K562 (cell line): ENCODE data around the gene APBB2. TPM values are rescaled to one million over a fixed set of nuclear protein-coding genes. Genes with fewer than 3 reads are reported as not detected.

Experiments
- ATAC-seq: fragments of 200-7000 bp; cut with Tn5 transposase; 3 replicates; pipeline ENCODE4 v1.9.1; 2020; ENCODE audit warnings: moderate library complexity
- BruUV-seq: library from RNA; stranded (reverse); fragments of 400-500 nt; replicated peaks from 2 replicates; lab custom pipeline; 2021; lab: Mats Ljungman, UMichigan
- CTCF ChIA-PET: fragments of 300-600 bp; formaldehyde crosslinking; extraction: SDS; loops from one replicate; lab custom pipeline; 2021; ENCODE audit warnings: low intra/inter-chr PET ratio; lab: Yijun Ruan, JAX
- POLR2A ChIA-PET: fragments of 300-600, 350-650 bp; sonication (Branson Sonifier 250); formaldehyde crosslinking; extraction: SDS; loops from one replicate; lab custom pipeline; 2021; ENCODE audit warnings: antibody characterized with exemption, inconsistent platforms; lab: Yijun Ruan, JAX
- DNase-seq, 4 experiments: peaks; one replicate each; pipeline versions ENCODE4 v3.0.0 to v3.0.0-alpha.2; 2011 to 2018; ENCODE audit warnings: low spot score in 3 of 4, mixed read lengths in 3 of 4; ENCODE audit errors: extremely low read depth in 1 of 4
- FAIRE-seq: peaks from 2 replicates; lab custom pipeline; 2011; peaks lifted over from hg19 to GRCh38; lab: Jason Lieb, UNC
- H2AFZ ChIP-seq: 2 replicates; pipeline ENCODE4 v1.6.0; 2011; ENCODE audit warnings: low read depth, low read length, control low read depth, inconsistent platforms
- H3K27ac ChIP-seq: fragments of 200-600 bp; 3 replicates; pipeline ENCODE4 v1.8.0; 2011; ENCODE audit warnings: low read depth, mild to moderate bottlenecking, control low read depth, inconsistent platforms, low read length, moderate library complexity, mixed read lengths; ENCODE audit errors: extremely low read depth
- H3K27me3 ChIP-seq, 2 experiments: fragments of 300-600 bp in 1 of 2; 2 replicates in 1 of 2; 3 replicates in 1 of 2; pipeline versions ENCODE4 v1.6.0 to v1.8.0; 2011; ENCODE audit warnings: inconsistent platforms in 2 of 2, low read length in 2 of 2, mild to moderate bottlenecking in 1 of 2, mixed read lengths in 1 of 2, moderate library complexity in 1 of 2; ENCODE audit not compliant: control insufficient read depth in 2 of 2, insufficient read depth in 2 of 2
- H3K36me3 ChIP-seq: fragments of 300-600 bp; 3 replicates; pipeline ENCODE4 v1.8.0; 2011; ENCODE audit warnings: mild to moderate bottlenecking, low read length, inconsistent platforms; ENCODE audit not compliant: control insufficient read depth, insufficient read depth
- H3K4me1 ChIP-seq, 2 experiments: fragments of 200-600 bp in 1 of 2; replicated peaks in 1 of 2; 2 replicates in 1 of 2; 3 replicates in 1 of 2; pipeline versions ENCODE4 v1.5.1 to v1.8.0; 2011; ENCODE audit warnings: inconsistent platforms in 2 of 2, low read length in 2 of 2, mild to moderate bottlenecking in 1 of 2, mixed read lengths in 1 of 2, moderate library complexity in 1 of 2; ENCODE audit not compliant: control insufficient read depth in 2 of 2, insufficient read depth in 2 of 2
- H3K4me2 ChIP-seq: 2 replicates; pipeline ENCODE4 v1.6.1; 2011; ENCODE audit warnings: low read length, control low read depth, inconsistent platforms, mixed read lengths; ENCODE audit not compliant: insufficient read depth
- H3K4me3 ChIP-seq: fragments of 200-600 bp; sonication (generic), shearing (Covaris generic); 2 replicates; pipeline ENCODE4 v1.5.1; 2016; ENCODE audit warnings: control low read depth, inconsistent platforms
- H3K79me2 ChIP-seq: fragments of 200-600 bp; 3 replicates; pipeline ENCODE4 v1.8.0; 2011; ENCODE audit warnings: low read length, inconsistent platforms; ENCODE audit not compliant: control insufficient read depth, insufficient read depth
- H3K9ac ChIP-seq, 2 experiments: 2 replicates each; pipeline versions ENCODE4 v1.6.0 to v1.6.1; 2011; ENCODE audit warnings: low read depth in 2 of 2, low read length in 2 of 2, control low read depth in 1 of 2, inconsistent platforms in 1 of 2, mild to moderate bottlenecking in 1 of 2, mixed read lengths in 1 of 2; ENCODE audit not compliant: insufficient read depth in 1 of 2
- H3K9me1 ChIP-seq: one replicate; pipeline ENCODE4 v1.6.0; 2011; ENCODE audit warnings: inconsistent platforms, mild to moderate bottlenecking, low read length, moderate library complexity; ENCODE audit not compliant: control insufficient read depth, insufficient read depth
- H3K9me3 ChIP-seq: replicated peaks from 2 replicates; pipeline ENCODE4 v1.5.1; 2011; ENCODE audit warnings: low read depth, low read length, inconsistent platforms; ENCODE audit not compliant: control insufficient read depth, insufficient read depth
- H4K20me1 ChIP-seq: replicated peaks from 2 replicates; pipeline ENCODE4 v1.6.1; 2011; ENCODE audit warnings: low read length, inconsistent platforms, mixed read lengths; ENCODE audit not compliant: control insufficient read depth, insufficient read depth
- CTBP1 ChIP-seq: fragments of 450-650 bp; IDR thresholded peaks from 2 replicates; pipeline ENCODE4 v1.6.1; 2016; ENCODE audit warnings: borderline replicate concordance
- FOS ChIP-seq: IDR thresholded peaks from 3 replicates; pipeline ENCODE4 v1.6.1; 2011; ENCODE audit not compliant: insufficient read length; ENCODE audit errors: extremely low read depth
- GTF2A2 ChIP-seq: IDR thresholded peaks from 2 replicates; pipeline ENCODE4 v1.6.1; 2016; ENCODE audit warnings: mild to moderate bottlenecking, missing genetic modification characterization, missing compliant biosample characterization
- KHSRP ChIP-seq: fragments of 450-650 bp; IDR thresholded peaks from 2 replicates; pipeline ENCODE4 v1.6.1; 2017
- MAFG ChIP-seq: fragments of 450-650 bp; conservative IDR thresholded peaks from 2 replicates; pipeline ENCODE4 v1.6.1; 2016; ENCODE audit warnings: missing genetic modification characterization, missing compliant biosample characterization
- MTA2 ChIP-seq: fragments of 450-650 bp; IDR thresholded peaks from 2 replicates; pipeline ENCODE4 v1.6.1; 2016; ENCODE audit warnings: low read depth
- NCOA1 ChIP-seq: fragments of 450-650 bp; IDR thresholded peaks from 2 replicates; pipeline ENCODE4 v1.6.1; 2016; ENCODE audit warnings: low read depth
- POLR2A ChIP-seq: fragments of 450-650 bp; conservative IDR thresholded peaks from 2 replicates; pipeline ENCODE4 v1.6.1; 2016
- SIN3A ChIP-seq, 2 experiments: fragments of 150-350 bp in 1 of 2; IDR thresholded peaks; 2 replicates each; pipeline ENCODE4 v1.6.1; 2011 to 2016; ENCODE audit warnings: borderline replicate concordance in 2 of 2, low read depth in 2 of 2, low read length in 2 of 2, mild to moderate bottlenecking in 2 of 2, moderate library complexity in 2 of 2; ENCODE audit not compliant: control insufficient read depth in 1 of 2
- SP1 ChIP-seq: sonication (generic); formaldehyde crosslinking; IDR thresholded peaks from 2 replicates; pipeline ENCODE4 v1.8.1; 2022; ENCODE audit warnings: mild to moderate bottlenecking, missing genetic modification reagents
- STAT5B ChIP-seq: fragments of 250-450 bp; sonication (Bioruptor Pico); IDR thresholded peaks from 2 replicates; pipeline ENCODE4 v1.8.0; 2021; ENCODE audit warnings: mild to moderate bottlenecking, inconsistent platforms
- ZNF175 ChIP-seq: fragments of 200-800 bp; sonication (Bioruptor generic); IDR thresholded peaks from 2 replicates; pipeline ENCODE4 v1.6.1; 2016; ENCODE audit warnings: low read depth, mild to moderate bottlenecking, missing genetic modification characterization, missing compliant biosample characterization
- WGBS: fragments of 100-300 bp; shearing (Covaris generic); methylation state at CpG from one replicate; pipeline ENCODE4 v1.1.6; 2016; ENCODE audit warnings: low coverage, mixed read lengths; ENCODE audit not compliant: insufficient coverage; ENCODE audit errors: missing lambda C conversion rate; 5-methylcytosine and 5-hydroxymethylcytosine counted together
- in situ Hi-C: fragments of 300-500 bp; cut with MboI; formaldehyde crosslinking; loops from 4 replicates; pipeline ENCODE4 v1.15.0; 2018; ENCODE audit warnings: inconsistent platforms, mixed read lengths
- intact Hi-C: fragments of 100-400 bp; cut with micrococcal nuclease; formaldehyde crosslinking; loops from 2 replicates; pipeline ENCODE4 v1.14.2; 2022
- polyA plus RNA-seq, 8 experiments: library from polyadenylated mRNA; depleted of rRNA in 4 of 8; stranded (reverse) in 5 of 8; unstranded in 3 of 8; fragments of >200 nt; fragmentation: Nextera tagmentation in 2 of 8; fragmentation: Illumina TruSeq in 1 of 8; extraction: Ambion mirVana in 2 of 8; extraction: Trizol in 1 of 8; gene quantifications; 2 replicates each; pipeline versions ENCODE4 v1.2.1 to v1.2.3, GENCODE V29; 2011 to 2014; ENCODE audit warnings: inconsistent platforms in 1 of 8, missing spikeins in 1 of 8
- total RNA-seq, 7 experiments: library from RNA; depleted of rRNA in 6 of 7; stranded (reverse); fragments of >200 nt in 6 of 7; fragmentation: Illumina TruSeq in 2 of 7; extraction: Trizol in 2 of 7; gene quantifications; 2 replicates each; pipeline versions ENCODE4 v1.2.1 to v1.2.3, GENCODE V29; 2011 to 2021; ENCODE audit warnings: low replicate concordance in 1 of 7
- TF ChIP-seq, protein P1 (sequence below), 2 experiments: fragments of 450-650 bp in 1 of 2; sonication (generic) in 1 of 2; formaldehyde crosslinking; conservative IDR thresholded peaks; 2 replicates each; pipeline versions ENCODE4 v1.4.0 to v1.8.1; 2020 to 2022; ENCODE audit warnings: mild to moderate bottlenecking in 1 of 2, missing genetic modification reagents in 1 of 2
- TF ChIP-seq, protein P2 (sequence below), 2 experiments: fragments of 450-650 bp; conservative IDR thresholded peaks; 2 replicates each; pipeline ENCODE4 v1.6.1; 2017; ENCODE audit warnings: mild to moderate bottlenecking in 2 of 2, moderate library complexity in 2 of 2
- TF ChIP-seq, protein P3 (sequence below): fragments of 450-650 bp; IDR thresholded peaks from 2 replicates; pipeline ENCODE4 v1.7.1; 2018; ENCODE audit warnings: mild to moderate bottlenecking, low read depth; ENCODE audit not compliant: partially characterized antibody

APBB2 gene
- total and polyA plus RNA-seq, 9 of the 15 experiments (the other 6 are each of a cell fraction or from before 2014, with no cell fraction given): 0.08 to 2.1 (median 1.4) TPM

DNA sequence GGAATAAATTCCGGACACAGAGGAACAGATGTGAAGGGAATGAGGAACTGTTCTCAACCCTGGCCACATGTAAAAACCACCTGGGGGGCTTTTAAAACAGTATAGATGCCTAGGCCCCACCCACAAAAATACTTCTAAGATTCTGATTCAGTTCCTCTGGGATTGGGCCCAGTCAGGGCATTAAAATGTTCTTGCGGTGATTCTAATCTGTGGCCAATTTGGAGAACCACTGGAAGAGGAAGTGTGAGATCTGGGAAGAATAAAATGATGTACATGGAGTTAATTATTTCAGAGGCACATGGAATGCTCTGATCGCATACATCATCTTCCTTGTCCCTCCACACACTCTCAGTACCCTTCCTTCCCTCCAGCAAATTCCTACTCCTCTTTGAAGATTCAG is 192.2 kb downstream of the APBB2 start:
- WGBS: 2% methylated on average over 3 of the region's 3 CpGs
- H3K36me3 ChIP-seq: no peaks in the 10 kb centered on the region
- POLR2A ChIA-PET: no interaction called here

DNA sequence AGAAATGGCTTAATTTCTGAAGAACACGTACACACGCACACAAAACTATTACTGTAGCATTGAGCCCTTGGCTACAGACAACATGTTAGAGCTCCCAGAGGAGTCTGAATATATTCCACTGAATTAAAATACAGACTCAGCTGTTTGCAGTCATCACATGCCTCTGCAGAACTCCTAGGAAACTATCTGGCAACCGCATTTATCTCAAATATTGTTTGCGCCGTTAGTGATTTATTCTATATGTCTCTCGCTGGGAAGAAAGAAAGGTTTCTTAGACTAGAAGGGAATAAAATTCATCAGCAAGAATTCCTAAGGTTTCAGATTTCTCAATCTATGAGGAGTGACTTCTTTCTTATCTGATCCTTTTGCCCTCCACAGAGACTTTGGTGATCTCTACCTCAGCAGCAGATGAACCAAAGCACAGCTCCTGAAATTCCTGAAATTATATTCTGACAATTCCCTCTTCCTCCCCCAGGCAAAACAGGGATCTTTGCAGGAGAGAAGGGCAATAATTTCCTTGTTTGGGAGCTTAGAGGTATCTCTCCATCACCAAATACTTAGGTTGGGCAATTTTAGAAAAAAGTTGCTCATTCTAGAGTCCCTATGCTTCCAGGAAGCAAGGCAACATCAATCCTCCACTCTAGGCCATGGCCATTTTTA is 199.2 kb downstream of the APBB2 start:
- CTCF ChIA-PET: no interaction called here
- H3K4me1 ChIP-seq: no peaks in the 10 kb centered on the region; a peak in 1 of 5 replicates
- peaks cover 0 to 9% of the 10 kb centered on the region in 2 experiments; a peak in 1 of 5 replicates for H3K27me3 ChIP-seq
- no peak overlapping the region for H3K27ac ChIP-seq
- H2AFZ ChIP-seq: no peak overlapping the region
- intact Hi-C loops (no loop called here), in situ Hi-C loops (no loop called here)
- no TSS peak for BruUV-seq
- no peaks in the 10 kb centered on the region for H3K79me2 ChIP-seq
- H3K9me3 ChIP-seq: no peaks in the 10 kb centered on the region
- no peak overlapping the region for H3K4me2 ChIP-seq
- H3K4me3 ChIP-seq: no peak overlapping the region
- H3K9ac ChIP-seq: no peak overlapping the region
- H4K20me1 ChIP-seq: no peaks in the 10 kb centered on the region
- DNase-seq (no peak), FAIRE-seq (no peak), ATAC-seq (no peak)
- no peaks in the 10 kb centered on the region for H3K36me3 ChIP-seq
- 0% methylated on average over 6 of the region's 6 CpGs for WGBS
- no peaks in the 10 kb centered on the region for H3K9me1 ChIP-seq
- POLR2A ChIA-PET: interaction anchor here (0.6 kb wide), 1 partner anchor 29 kb away, joined by 3 read pairs; no protein-coding TSS in a partner anchor
- TF ChIP-seq STAT5B (CRISPR knock-in tag): no peak
- no peak for TF ChIP-seq KHSRP
- no peak for TF ChIP-seq MAFG (tag)
- no peak for TF ChIP-seq CTBP1
- TF ChIP-seq, protein P1, sequence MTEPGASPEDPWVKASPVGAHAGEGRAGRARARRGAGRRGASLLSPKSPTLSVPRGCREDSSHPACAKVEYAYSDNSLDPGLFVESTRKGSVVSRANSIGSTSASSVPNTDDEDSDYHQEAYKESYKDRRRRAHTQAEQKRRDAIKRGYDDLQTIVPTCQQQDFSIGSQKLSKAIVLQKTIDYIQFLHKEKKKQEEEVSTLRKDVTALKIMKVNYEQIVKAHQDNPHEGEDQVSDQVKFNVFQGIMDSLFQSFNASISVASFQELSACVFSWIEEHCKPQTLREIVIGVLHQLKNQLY (CRISPR knock-in tag; conservative IDR thresholded peaks at IDR 0.05): no peak
- TF ChIP-seq, protein P2, sequence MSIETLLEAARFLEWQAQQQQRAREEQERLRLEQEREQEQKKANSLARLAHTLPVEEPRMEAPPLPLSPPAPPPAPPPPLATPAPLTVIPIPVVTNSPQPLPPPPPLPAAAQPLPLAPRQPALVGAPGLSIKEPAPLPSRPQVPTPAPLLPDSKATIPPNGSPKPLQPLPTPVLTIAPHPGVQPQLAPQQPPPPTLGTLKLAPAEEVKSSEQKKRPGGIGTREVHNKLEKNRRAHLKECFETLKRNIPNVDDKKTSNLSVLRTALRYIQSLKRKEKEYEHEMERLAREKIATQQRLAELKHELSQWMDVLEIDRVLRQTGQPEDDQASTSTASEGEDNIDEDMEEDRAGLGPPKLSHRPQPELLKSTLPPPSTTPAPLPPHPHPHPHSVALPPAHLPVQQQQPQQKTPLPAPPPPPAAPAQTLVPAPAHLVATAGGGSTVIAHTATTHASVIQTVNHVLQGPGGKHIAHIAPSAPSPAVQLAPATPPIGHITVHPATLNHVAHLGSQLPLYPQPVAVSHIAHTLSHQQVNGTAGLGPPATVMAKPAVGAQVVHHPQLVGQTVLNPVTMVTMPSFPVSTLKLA (conservative IDR thresholded peaks at IDR 0.05): no peak
- TF ChIP-seq SP1: no peak
- TF ChIP-seq, protein P3, sequence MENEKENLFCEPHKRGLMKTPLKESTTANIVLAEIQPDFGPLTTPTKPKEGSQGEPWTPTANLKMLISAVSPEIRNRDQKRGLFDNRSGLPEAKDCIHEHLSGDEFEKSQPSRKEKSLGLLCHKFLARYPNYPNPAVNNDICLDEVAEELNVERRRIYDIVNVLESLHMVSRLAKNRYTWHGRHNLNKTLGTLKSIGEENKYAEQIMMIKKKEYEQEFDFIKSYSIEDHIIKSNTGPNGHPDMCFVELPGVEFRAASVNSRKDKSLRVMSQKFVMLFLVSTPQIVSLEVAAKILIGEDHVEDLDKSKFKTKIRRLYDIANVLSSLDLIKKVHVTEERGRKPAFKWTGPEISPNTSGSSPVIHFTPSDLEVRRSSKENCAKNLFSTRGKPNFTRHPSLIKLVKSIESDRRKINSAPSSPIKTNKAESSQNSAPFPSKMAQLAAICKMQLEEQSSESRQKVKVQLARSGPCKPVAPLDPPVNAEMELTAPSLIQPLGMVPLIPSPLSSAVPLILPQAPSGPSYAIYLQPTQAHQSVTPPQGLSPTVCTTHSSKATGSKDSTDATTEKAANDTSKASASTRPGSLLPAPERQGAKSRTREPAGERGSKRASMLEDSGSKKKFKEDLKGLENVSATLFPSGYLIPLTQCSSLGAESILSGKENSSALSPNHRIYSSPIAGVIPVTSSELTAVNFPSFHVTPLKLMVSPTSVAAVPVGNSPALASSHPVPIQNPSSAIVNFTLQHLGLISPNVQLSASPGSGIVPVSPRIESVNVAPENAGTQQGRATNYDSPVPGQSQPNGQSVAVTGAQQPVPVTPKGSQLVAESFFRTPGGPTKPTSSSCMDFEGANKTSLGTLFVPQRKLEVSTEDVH: no peak

More for the DNA sequence above, 192.2 kb downstream of the APBB2 start:
- no peaks in the 10 kb centered on the region for H3K9me1 ChIP-seq
- no peak overlapping the region for H3K9ac ChIP-seq
- in situ Hi-C loops: no loop called here
- no peak overlapping the region for H3K4me2 ChIP-seq
- H3K4me1 ChIP-seq: no peaks in the 10 kb centered on the region
- intact Hi-C loops: no loop called here
- H2AFZ ChIP-seq: no peak overlapping the region
- H3K9me3 ChIP-seq: no peaks in the 10 kb centered on the region
- ATAC-seq (no peak), FAIRE-seq (no peak), DNase-seq (no peak)
- CTCF ChIA-PET: no interaction called here
- TF ChIP-seq GTF2A2 (tag): no peak
- TF ChIP-seq NCOA1: no peak
- TF ChIP-seq ZNF175 (CRISPR knock-in tag): no peak
- TF ChIP-seq POLR2A: no peak
- no peak for TF ChIP-seq MTA2
- no peak for TF ChIP-seq SIN3A (IDR thresholded peaks at IDR 0.05; ENCODE audit: borderline replicate concordance in 2 of 2, control insufficient read depth in 1 of 2, low read depth in 2 of 2, low read length in 2 of 2)
- no peak for TF ChIP-seq FOS
- no TSS peak for BruUV-seq
- H4K20me1 ChIP-seq: no peaks in the 10 kb centered on the region
- H3K27ac ChIP-seq: no peak overlapping the region
- no peaks in the 10 kb centered on the region for H3K27me3 ChIP-seq
- no peak overlapping the region for H3K4me3 ChIP-seq
- no peaks in the 10 kb centered on the region for H3K79me2 ChIP-seq
